ENCODE data around the gene PRKAR1A.

PRKAR1A gene

DNA sequence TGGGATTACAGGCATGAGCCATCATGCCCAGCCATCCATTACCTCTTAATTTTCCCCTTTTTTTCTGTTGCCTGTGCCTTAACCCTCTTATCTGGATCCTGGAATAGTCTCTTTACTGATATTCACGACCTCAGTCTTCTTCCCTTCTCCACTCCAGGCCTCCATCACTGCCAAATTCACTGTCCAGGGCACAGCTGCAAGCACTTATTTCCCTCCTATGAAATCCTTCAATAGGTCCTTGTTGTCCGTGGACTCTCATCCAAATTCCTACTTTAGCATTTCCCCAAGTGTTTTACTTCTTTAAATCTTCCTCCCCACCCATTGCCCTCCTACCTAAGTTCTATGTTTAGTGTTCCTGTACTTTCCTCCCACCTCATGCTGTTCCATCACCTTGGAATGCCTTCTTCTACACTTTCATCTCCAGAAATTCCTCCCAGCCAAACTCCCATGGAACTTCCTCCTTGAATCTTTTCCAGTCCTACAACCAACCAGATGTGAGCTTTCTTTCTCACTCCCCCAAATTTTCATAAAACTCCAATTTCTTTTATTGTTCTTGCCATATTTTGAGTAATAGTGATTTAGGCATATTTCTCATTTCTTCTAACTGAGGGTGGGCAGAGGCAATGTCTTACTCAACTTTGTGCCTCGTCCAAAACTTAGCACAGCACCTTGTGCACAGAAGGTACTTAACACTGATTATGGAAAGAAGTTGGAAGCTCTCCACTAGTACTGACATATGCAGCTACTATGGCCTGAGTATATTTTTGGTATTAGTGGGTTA lies 53.6 kb downstream of the PRKAR1A start:
- Histone ChIP-seq H3K4me3 (IDR thresholded peaks at IDR 0.05; ENCODE audit: insufficient read depth, low read depth, low read length) (no peak overlapping the region), H3K27me3 (ENCODE audit: insufficient read depth, low read depth) (no peaks in the 10 kb centered on the region), H3K4me2 (no peak overlapping the region), H3K27ac (no peak overlapping the region), H4K20me1 (ENCODE audit: insufficient read depth) (no peaks in the 10 kb centered on the region), H2AFZ (ENCODE audit: low read depth) (no peak overlapping the region), H3K4me1 (ENCODE audit: low read depth, poor library complexity, severe bottlenecking) (no peaks in the 10 kb centered on the region), H3K9ac (no peak overlapping the region), H3K79me2 (ENCODE audit: insufficient read depth, low read depth) (no peaks in the 10 kb centered on the region), H3K36me3 (ENCODE audit: insufficient read depth) (no peaks in the 10 kb centered on the region)
- TF ChIP-seq, protein P1, sequence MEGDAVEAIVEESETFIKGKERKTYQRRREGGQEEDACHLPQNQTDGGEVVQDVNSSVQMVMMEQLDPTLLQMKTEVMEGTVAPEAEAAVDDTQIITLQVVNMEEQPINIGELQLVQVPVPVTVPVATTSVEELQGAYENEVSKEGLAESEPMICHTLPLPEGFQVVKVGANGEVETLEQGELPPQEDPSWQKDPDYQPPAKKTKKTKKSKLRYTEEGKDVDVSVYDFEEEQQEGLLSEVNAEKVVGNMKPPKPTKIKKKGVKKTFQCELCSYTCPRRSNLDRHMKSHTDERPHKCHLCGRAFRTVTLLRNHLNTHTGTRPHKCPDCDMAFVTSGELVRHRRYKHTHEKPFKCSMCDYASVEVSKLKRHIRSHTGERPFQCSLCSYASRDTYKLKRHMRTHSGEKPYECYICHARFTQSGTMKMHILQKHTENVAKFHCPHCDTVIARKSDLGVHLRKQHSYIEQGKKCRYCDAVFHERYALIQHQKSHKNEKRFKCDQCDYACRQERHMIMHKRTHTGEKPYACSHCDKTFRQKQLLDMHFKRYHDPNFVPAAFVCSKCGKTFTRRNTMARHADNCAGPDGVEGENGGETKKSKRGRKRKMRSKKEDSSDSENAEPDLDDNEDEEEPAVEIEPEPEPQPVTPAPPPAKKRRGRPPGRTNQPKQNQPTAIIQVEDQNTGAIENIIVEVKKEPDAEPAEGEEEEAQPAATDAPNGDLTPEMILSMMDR (conservative IDR thresholded peaks at IDR 0.05; ENCODE audit: low read depth, low read length): no peak

GRCh38 chr17:68566442-68566738 lies 54.2 kb downstream of the PRKAR1A start:
- Histone ChIP-seq H2AFZ (ENCODE audit: low read depth) (no peak overlapping the region), H3K36me3 (ENCODE audit: insufficient read depth) (no peaks in the 10 kb centered on the region), H3K4me1 (ENCODE audit: low read depth, poor library complexity, severe bottlenecking) (no peaks in the 10 kb centered on the region), H4K20me1 (ENCODE audit: insufficient read depth) (no peaks in the 10 kb centered on the region), H3K27me3 (ENCODE audit: insufficient read depth, low read depth) (no peaks in the 10 kb centered on the region), H3K9ac (no peak overlapping the region), H3K27ac (no peak overlapping the region), H3K4me2 (no peak overlapping the region), H3K79me2 (ENCODE audit: insufficient read depth, low read depth) (no peaks in the 10 kb centered on the region), H3K4me3 (IDR thresholded peaks at IDR 0.05; ENCODE audit: insufficient read depth, low read depth, low read length) (no peak overlapping the region)
- TF ChIP-seq, protein P1 (conservative IDR thresholded peaks at IDR 0.05; ENCODE audit: low read depth, low read length): no peak

- Histone ChIP-seq H3K4me1 (ENCODE audit: low read depth, poor library complexity, severe bottlenecking) (no peaks in the 10 kb centered on the region), H3K4me3 (IDR thresholded peaks at IDR 0.05; ENCODE audit: insufficient read depth, low read depth, low read length) (no peak overlapping the region), H3K27me3 (ENCODE audit: insufficient read depth, low read depth) (no peaks in the 10 kb centered on the region), H3K9ac (no peak overlapping the region), H4K20me1 (ENCODE audit: insufficient read depth) (no peaks in the 10 kb centered on the region), H3K36me3 (ENCODE audit: insufficient read depth) (no peaks in the 10 kb centered on the region), H3K27ac (no peak overlapping the region), H3K79me2 (ENCODE audit: insufficient read depth, low read depth) (no peaks in the 10 kb centered on the region), H2AFZ (ENCODE audit: low read depth) (no peak overlapping the region), H3K4me2 (no peak overlapping the region)
- TF ChIP-seq, protein P1 (conservative IDR thresholded peaks at IDR 0.05; ENCODE audit: low read depth, low read length): no peak
Observed at GRCh38 chr17:68567035-68567434, 54.8 kb downstream of the PRKAR1A start.

- Histone ChIP-seq H4K20me1 (ENCODE audit: insufficient read depth) (no peaks in the 10 kb centered on the region), H3K27ac (no peak overlapping the region), H3K4me2 (no peak overlapping the region), H3K9ac (no peak overlapping the region), H3K4me1 (ENCODE audit: low read depth, poor library complexity, severe bottlenecking) (no peaks in the 10 kb centered on the region), H3K36me3 (ENCODE audit: insufficient read depth) (no peaks in the 10 kb centered on the region), H2AFZ (ENCODE audit: low read depth) (no peak overlapping the region), H3K27me3 (ENCODE audit: insufficient read depth, low read depth) (no peaks in the 10 kb centered on the region), H3K4me3 (IDR thresholded peaks at IDR 0.05; ENCODE audit: insufficient read depth, low read depth, low read length) (no peak overlapping the region), H3K79me2 (ENCODE audit: insufficient read depth, low read depth) (no peaks in the 10 kb centered on the region)
- TF ChIP-seq, protein P1 (conservative IDR thresholded peaks at IDR 0.05; ENCODE audit: low read depth, low read length): no peak
Observed at GRCh38 chr17:68567581-68567980, 55.4 kb downstream of the PRKAR1A start.

Data from KMS-11 (cell line).